Right ventricle myocardium superior (tissue), 1 donor: ENCODE results near the gene ASIC2. TPM values are rescaled to one million over a fixed set of nuclear protein-coding genes. Genes with fewer than 3 reads are reported as not detected.

Source experiments
- ATAC-seq: fragments of 200-7000 bp; cut with Tn5 transposase; one replicate; pipeline ENCODE4 v1.9.1; 2020; ENCODE audit warnings: mild to moderate bottlenecking; ENCODE audit not compliant: poor library complexity
- DNase-seq: peaks from one replicate; pipeline ENCODE4 v3.0.0-alpha.2; 2020
- intact Hi-C: fragments of 100-400 bp; cut with DNase I; formaldehyde crosslinking; loops from one replicate; pipeline ENCODE4 v1.11.2; 2022
- total RNA-seq: library from RNA; stranded (reverse); fragmentation: NEBNext Ultra II Directional; extraction: Animal tissue kit (Norgen Biotek cat#: 25700); gene quantifications from one replicate; pipeline ENCODE4 v1.2.1, GENCODE V29; 2021
- donor health status: DM: no; HTN: yes; CAD: no; lungs with severe emphysema.

ASIC2 gene
- total RNA-seq, 1 donor from 2014 or later, result not detected

DNA sequence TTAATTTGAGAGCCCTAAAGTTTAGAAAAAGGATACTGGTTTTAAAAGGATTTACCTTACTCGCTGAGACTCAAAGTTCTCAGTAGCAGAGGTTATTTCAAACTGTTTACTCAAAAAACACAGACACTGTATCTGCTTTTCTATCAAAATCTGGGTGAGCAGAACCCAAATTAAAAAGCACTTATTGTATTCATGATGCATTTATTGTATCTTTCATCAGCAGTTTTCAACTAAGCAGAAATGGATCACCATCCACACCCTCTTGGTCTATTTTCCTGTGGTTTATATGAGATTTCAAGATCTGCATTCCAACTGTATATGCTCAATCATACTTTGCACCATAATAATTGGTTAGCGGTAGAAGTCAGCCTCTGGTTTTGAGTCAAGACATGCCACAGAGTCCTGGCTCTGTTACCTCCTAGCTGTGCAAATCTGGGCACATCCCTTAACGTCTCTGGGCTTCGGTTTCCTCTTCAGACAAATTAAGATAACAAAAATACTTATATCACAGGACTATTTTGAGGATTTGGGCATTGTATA, 109.5 kb downstream of the ASIC2 start:
- intact Hi-C loops, result no loop called here
- ATAC-seq (no peak), DNase-seq (no peak)

DNA sequence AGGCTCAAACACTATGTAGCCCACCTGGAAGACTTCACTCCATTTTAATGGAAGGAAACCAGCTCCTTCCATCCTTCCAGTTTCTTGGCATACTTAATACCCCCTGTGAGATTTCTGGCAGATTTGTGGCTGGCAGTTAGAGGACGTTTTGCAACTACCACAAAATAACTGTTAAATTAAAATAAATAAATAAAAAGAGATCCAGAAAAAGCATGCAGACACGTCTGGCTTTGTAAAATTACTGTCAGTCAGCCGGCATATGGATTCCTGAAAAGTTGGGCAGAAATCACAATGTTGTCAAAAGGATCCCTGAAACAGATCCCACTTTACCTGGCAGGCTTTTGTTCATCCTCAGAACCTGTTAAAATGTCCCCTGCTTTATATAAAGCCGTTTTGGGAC, 113.9 kb downstream of the ASIC2 start:
- intact Hi-C loops, result loop anchor here (10.0 kb wide), 1 partner anchor 64 kb away; no protein-coding TSS in a partner anchor
- ATAC-seq (no peak), DNase-seq (no peak)

DNA sequence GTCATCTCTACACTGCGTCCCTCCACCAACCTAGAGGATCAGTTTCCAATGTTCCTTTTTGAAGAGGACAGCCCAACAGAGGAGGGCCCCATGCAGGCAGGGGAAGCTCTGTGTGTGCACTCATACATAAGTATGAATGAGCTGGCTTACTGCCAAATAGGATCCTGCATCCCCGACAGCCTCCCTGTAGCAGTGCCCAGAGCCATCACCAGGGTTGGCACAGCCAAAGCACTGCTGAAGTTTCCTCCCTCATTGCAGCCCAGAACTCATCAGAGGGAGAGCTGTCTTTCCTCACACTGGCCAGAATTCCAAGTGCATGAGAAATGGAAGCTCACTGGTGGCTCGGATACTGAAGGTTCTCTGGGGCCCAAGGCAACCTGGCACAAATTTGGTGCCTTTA, 114.4 kb downstream of the ASIC2 start:
- DNase-seq (no peak), ATAC-seq (no peak)
- intact Hi-C loops, result loop anchor here (10.0 kb wide), 1 partner anchor 64 kb away; no protein-coding TSS in a partner anchor

DNA sequence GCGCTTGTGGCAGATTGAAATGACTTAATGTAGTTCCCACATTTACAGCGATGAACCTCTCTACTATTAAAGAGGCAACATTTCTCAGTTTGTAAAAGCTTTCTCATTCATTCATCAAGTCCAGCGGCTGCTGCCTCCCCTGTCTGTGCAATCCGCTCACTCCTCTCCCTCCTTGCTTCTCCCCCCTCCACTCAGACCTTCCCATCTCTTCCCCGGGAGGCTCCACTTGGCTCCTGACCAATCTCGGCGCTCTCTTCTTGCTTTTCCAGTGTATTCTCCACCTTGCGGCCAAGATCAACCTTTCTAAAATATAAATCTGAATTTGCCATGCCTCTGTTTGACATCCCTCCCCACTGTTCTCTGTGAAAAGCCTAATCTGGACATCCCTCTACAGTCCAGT, 117.5 kb downstream of the ASIC2 start:
- DNase-seq (no peak), ATAC-seq (no peak)
- intact Hi-C loops, result loop anchor here (10.0 kb wide), 1 partner anchor 61 kb away; no protein-coding TSS in a partner anchor

DNA sequence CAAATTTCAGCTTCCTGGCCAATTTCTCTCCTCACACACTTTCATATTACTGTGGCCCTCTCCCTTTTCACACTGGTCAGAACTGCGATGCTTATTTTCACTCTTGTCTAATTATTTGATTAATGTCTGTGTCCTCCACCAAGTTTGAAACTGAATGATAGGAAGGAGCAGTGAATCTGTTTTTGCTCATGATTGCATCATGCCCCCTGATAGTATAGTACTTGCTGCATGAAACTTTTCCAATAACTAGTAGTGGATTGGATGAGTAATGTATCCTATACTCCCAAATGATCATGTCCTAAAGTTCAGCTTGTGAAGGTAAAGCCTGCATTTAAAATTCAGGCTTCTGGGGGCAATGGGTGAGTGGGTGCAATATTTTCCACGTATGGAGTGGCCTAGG, 121.2 kb downstream of the ASIC2 start:
- no peak for DNase-seq
- ATAC-seq, result no peak
- intact Hi-C loops, result loop anchor here (10.0 kb wide), 1 partner anchor 57 kb away; no protein-coding TSS in a partner anchor

DNA sequence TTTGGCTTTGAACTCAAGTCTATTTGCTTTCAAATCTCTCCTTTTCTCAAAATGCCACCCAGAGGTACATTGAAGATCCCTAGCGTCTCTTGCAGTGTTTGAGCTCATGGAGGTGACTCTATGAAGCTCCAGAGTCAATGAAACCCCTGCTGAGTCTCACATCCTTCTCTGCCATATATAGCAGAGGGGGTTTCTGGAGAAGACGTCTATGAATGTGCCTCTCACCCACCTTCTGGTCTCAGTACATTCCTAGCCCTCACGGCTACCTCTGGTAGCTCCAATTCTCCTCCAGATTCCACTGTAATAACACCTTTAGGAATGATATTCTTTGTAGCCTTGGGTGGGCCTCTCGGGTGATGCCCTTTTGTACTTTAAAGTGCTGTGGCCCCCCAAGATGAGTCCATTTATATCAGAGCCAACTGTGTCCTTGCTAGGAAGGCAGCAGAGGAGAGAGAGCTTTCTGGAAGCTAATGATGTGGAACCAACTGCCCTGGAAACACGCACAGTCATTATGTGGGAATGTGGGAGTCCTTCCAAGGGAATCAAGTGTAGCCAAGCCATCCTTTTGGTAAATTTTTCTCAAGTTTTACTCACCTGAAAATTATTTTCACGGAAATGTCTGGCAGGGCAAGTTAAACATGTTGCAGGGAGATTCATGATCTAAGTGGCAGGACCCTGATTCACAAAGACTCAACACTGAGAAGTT, 123.4 kb downstream of the ASIC2 start:
- intact Hi-C loops, result loop anchor here (10.0 kb wide), 1 partner anchor 55 kb away; no protein-coding TSS in a partner anchor
- DNase-seq (no peak), ATAC-seq (no peak)

DNA sequence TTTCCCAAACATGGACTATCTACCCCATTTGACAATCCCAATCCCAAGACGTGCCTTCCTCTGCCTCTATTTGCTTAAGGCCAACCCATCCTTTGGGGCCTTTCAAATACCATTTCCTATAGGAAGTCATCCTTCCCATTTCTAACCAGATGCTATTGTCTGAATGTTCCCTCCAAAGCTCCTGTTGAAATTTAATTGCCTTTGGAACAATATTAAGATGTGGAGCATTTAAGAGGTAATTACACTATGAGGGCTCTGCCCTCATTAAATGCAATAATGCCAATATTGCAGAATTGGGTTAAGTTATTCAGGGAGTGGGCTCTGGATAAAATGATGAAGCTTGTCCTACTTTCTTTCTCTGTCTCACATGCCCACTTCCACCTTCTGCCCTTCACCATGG, 125.4 kb downstream of the ASIC2 start:
- ATAC-seq, result no peak
- no peak for DNase-seq
- intact Hi-C loops, result no loop called here

DNA sequence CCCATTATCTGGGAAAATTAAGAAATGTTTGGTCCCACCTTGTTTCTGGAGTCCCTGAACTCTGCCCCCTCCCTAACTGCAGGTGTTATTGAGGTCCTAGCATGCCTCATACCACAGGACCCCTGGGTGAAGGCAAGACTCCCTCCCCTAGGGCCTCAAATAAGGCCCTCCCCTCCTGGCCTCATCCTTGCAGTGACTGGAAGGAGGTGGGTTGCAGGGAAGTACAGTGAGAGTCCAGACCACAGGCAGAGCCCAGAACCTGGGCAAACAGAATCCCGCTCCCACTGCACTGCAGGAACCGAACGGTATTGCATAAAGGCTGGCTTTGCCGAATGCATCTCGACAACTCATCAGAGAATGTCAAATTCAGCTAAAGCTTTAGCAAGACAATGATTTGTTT, 126.6 kb downstream of the ASIC2 start:
- intact Hi-C loops, result no loop called here

DNA sequence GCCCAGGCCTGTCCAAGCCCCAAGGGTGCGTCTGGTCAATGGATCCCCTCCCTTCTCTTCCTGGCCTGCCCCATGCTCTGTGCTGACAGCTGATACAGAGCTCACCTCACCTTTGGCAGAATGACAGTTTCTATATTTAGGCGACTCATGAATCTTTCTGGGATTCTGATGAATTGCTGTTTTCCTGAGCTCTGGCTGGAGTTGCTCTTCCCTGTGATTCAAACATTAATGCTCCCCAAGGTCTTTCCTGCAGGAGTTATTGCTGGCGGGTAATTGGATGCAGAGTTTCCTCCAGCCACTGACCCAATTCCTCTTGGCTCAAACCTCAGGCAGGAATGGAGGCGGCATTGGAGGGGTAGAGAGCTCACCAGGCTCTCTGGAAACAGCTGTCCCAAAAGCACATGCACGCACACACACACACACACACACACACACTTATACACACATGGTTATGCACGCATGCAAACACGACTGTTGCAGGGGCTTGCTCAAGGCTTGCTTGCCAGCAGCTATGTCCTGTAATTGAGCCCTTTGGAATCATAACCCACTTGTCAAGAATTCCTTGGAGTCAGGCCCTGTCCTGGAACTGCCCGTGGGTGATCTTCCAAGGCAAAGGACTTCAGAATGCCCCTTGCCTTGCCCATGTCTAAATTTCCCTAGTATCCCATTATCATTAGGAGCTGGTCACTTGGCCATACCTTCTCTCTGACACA, 128.8 kb downstream of the ASIC2 start:
- DNase-seq (peak; percentile 43), ATAC-seq (peak; percentile 96)
- intact Hi-C loops, result no loop called here

More for the DNA sequence above, 126.6 kb downstream of the ASIC2 start:
- ATAC-seq, result no peak
- DNase-seq, result no peak

DNA sequence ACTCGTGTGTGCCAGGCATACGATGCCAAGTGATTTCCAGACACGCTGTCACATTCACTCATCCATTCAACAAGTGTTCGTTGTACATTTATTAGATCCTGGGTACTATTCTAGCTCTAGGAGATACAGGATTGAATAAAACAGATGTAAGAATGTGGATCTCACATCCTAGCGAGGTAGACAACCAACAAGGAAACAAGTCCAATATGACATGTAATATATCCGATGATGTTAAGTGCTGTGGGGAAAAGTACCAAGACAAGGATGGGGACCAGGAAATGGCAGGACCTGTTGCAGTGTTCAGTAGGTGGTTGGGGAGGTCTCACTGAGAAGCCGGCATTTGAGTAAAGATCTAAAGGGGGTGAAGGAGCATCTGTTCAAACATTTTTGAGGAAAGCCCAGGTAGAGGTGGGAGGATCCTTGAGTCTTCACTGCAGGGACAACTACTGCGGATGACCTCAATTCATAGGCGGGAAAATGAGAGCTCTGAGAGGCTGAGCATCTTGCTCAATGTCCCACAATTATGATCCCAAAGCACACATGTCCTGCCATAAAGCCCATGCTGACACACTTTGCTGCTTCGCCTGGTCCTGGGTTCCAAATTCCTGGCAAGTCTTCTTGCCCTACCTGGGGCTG, 129.4 kb downstream of the ASIC2 start:
- ATAC-seq (peak; percentile 44), DNase-seq (no peak)
- intact Hi-C loops, result no loop called here

DNA sequence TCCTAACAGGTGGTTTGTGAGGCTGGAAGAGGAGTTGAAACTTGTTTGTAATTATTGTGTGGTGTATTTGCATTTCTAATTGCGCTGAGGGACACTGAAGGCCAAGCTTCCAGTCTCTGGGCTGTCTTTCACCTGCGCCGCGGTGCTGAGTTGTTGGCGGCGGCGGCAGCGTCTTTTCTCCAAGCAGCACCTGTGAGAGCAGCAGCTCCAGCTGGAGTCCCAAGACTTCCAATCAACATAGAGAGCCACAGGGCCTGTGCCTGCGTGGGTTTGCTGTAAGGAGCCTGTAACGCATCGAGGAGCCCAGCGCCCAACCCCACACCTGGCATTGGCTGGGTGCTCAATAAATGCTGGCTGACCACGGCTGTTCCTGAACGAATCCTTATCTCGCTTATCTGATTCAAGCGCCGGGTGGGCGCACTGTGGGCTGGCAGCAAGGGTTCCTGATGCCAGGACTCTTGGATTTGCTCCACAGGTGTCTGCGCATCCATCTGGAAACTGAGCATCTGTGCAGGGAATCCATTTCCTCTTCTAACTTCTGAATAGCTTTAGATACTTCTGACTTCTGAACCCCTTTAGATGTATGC, 138.1 kb downstream of the ASIC2 start:
- ATAC-seq (no peak), DNase-seq (no peak)
- intact Hi-C loops, result no loop called here

DNA sequence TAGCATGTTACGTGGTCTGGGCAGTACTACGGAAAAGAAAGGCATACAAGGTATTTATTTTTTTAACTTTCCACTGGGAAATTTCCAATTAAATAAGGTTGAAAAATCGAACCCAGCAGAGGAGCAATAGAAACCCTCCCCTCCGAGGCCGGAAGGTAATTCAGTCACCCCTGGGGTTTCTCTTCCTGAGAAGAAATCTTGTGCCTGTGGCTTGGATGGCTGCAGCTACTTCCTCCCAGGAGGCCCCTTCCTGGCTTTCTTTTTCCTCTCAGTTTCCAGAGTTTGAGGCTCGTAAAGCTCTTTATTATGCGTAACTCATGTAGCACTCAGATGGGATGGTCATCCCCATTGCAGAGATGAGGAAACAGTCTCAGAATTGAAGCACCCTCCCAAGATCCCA, 140.3 kb downstream of the ASIC2 start:
- DNase-seq (no peak), ATAC-seq (no peak)
- intact Hi-C loops, result no loop called here

DNA sequence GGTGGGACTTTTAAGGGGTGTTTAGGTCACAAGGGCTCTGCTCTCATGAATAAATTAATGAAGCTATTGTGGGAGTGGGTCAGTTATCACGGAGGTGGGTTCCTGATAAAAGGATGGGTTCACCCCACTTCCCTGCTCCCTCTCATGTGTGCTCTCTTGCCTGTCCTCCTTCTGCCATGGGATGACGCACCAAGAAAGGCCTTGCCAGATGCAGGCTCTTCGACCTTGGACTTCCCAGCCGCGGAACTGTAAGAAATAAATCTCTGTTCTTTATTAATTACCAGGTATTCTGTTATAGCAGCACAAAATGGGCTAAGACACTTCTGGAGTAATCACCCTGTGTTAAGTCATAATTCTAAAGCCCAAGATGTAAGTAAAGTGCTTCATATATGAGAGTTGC, 141.5 kb downstream of the ASIC2 start:
- intact Hi-C loops, result no loop called here
- ATAC-seq (no peak), DNase-seq (no peak)

DNA sequence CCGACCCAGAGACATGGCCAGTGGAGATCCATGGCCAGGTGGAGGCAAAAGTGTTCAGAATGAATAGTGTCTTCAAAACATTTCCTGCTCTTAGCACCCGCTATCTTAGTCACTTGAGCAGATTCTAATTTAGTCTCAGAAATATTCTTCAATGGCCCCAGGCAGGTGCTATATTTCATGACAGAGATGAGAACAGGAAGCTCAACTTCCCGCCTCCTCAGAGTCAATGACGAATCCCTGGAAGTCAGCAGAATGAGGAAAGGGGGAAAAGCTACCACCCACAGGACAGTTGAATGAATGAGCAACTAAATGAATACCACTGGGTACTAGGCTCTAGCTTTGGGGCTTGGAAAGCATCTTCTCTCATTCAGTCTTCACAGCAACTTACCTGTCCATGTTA, 147.2 kb downstream of the ASIC2 start:
- ATAC-seq (no peak), DNase-seq (no peak)
- intact Hi-C loops, result no loop called here

DNA sequence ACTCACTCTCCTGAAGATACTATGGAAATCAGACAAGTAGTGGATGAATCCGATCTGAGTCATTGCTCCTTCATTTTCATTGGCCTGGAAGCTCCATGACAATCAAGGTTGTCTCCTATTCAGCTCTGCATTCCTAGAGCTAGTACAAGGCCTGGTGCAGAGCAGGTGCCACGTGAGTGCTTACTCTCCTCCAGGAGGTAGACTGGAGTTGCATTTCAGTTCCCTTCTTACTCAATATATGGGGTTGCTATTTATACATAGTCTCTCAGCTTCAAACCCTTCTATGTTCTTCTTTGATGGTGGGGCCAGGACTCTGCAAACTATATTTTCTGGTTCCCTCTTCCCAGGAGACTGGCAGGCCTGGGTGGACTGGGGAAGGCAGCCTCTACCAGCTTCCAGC, 148.3 kb downstream of the ASIC2 start:
- intact Hi-C loops, result no loop called here
- ATAC-seq (no peak), DNase-seq (no peak)

DNA sequence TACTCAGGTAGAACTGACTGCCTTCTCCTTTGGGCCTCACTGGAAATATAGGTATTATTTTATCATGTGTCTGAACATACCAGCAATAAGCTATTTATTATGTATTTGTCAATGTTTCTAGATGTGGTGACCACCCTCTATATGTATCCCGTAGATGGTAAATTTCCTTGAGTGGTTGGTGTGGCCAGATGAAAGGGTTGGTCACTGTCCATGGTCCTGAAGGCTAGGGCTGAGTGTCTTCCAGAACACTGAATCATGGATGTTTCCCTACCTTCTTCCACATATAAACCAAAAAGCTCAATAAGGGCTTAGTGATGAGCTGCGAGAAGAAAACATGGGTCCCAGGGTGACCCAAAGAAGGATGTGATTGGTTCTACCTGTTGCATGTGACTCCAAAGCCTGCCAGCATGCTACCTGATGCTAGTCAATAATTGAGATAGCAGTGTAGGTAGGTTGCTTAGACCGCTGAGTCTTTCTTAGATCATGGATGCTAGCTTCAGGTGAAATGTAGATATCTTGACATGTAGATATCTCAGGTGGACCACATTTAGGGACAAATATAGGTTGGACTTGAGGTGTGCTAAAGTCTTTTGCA, 150.3 kb downstream of the ASIC2 start:
- no peak for ATAC-seq
- intact Hi-C loops, result no loop called here
- no peak for DNase-seq

DNA sequence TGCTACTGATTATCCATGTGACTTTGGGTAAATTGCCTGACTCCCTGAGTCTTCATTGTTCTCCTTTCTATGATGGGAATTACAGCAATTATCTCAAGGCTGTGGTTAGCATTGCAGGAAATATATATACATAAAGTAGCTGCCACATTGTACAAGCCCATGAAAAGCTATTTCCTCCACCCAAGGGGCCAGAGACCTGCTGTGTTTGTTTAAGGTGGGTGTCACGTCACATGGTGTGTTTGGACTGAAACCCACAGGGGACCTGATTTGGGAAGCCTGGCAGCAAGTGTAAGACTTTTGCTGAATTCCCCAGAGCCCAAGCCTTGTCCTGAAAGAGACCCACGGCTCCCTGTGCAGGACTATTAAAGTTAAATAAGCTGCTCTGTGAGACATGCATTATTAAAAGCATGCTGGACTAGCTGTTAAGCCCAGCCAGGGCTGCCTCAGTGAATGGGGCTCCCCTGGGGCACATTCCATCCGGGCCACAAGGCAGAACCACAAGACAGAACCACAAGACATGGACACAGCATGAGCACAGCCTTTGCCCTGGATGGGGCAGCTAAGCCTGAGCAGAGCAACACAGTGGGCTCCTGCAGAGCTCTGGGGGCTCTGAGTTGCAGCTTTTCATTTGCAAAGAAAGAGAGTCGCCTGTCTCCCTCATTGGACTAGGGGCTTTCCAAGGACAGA, 152.5 kb downstream of the ASIC2 start:
- intact Hi-C loops, result no loop called here
- ATAC-seq (no peak), DNase-seq (no peak)

DNA sequence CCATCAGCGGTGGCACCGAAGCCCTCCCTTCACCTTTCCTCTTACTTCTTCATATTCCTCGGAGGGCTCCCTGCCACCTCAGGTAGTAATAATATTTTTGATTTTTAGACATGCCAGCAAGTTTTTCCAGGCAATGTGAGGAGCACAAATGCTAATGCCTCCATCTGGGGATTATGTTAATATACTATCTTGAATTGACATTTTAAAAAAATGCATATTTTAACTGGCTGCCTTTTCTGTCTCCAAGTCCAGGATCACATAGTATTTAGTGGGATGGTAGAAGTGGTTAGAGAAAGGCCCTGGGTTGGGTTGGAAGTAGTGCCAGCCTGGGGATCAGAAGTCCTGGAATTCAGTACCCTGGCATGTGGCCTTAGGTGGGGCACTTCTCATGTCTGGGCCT, 154.5 kb downstream of the ASIC2 start:
- intact Hi-C loops, result no loop called here
- DNase-seq (no peak), ATAC-seq (no peak)
